ENCODE data around the gene ATP13A4. TPM values are rescaled to one million over a fixed set of nuclear protein-coding genes. Genes with fewer than 3 reads are reported as not detected.

Gene ATP13A4
- total and polyA plus RNA-seq, 2 experiments from 2014 or later, result 5.2 to 14.2 TPM

- WGBS (ENCODE audit: low lambda C conversion rate, missing lambda C conversion rate), result 4% methylated on average over 1 of the region's 1 CpG
Measured at GRCh38 chr3:193483988-193484539, 70.6 kb downstream of the ATP13A4 start.

GRCh38 chr3:193481436-193481835 is 73.3 kb downstream of the ATP13A4 start:
- TF ChIP-seq CTCF (IDR thresholded peaks at IDR 0.05; ENCODE audit: poor library complexity) (no peak), EZH2 (IDR thresholded peaks at IDR 0.05; ENCODE audit: borderline replicate concordance) (no peak), EZH2phosphoT487 (IDR thresholded peaks at IDR 0.05; ENCODE audit: low read depth, severe bottlenecking, unreplicated experiment) (no peak)
- 0% methylated on average over 1 of the region's 1 CpG for WGBS (ENCODE audit: low lambda C conversion rate, missing lambda C conversion rate)
- Histone ChIP-seq H3K36me3 (replicated peaks; ENCODE audit: insufficient read depth, low read depth) (no peaks in the 10 kb centered on the region), H3K9me3 (ENCODE audit: low read depth) (no peaks in the 10 kb centered on the region), H3K27ac (no peak overlapping the region), H3K4me2 (no peak overlapping the region), H3K4me1 (ENCODE audit: insufficient read depth) (no peaks in the 10 kb centered on the region), H2AFZ (no peak overlapping the region), H3K27me3 (no peaks in the 10 kb centered on the region), H3K9me2 (replicated peaks; ENCODE audit: insufficient read depth) (no peaks in the 10 kb centered on the region), H3K4me3 (no peak overlapping the region), H4K20me1 (ENCODE audit: insufficient read depth, poor library complexity, severe bottlenecking) (no peaks in the 10 kb centered on the region), H3K79me2 (no peaks in the 10 kb centered on the region)
- no peak for DNase-seq (ENCODE audit: low spot score)

More at GRCh38 chr3:193483988-193484539, 70.6 kb downstream of the ATP13A4 start:
- no peaks in the 10 kb centered on the region for H4K20me1 ChIP-seq (ENCODE audit: insufficient read depth, poor library complexity, severe bottlenecking)
- no peak for DNase-seq (ENCODE audit: low spot score)
- H3K36me3 ChIP-seq (replicated peaks; ENCODE audit: insufficient read depth, low read depth), result no peaks in the 10 kb centered on the region
- H3K9me2 ChIP-seq (replicated peaks; ENCODE audit: insufficient read depth), result no peaks in the 10 kb centered on the region
- no peaks in the 10 kb centered on the region for H3K4me1 ChIP-seq (ENCODE audit: insufficient read depth)
- H3K27me3 ChIP-seq, result no peaks in the 10 kb centered on the region
- no peaks in the 10 kb centered on the region for H3K79me2 ChIP-seq
- TF ChIP-seq EZH2phosphoT487 (IDR thresholded peaks at IDR 0.05; ENCODE audit: low read depth, severe bottlenecking, unreplicated experiment) (no peak), EZH2 (IDR thresholded peaks at IDR 0.05; ENCODE audit: borderline replicate concordance) (no peak), CTCF (IDR thresholded peaks at IDR 0.05; ENCODE audit: poor library complexity) (no peak)
- H3K4me3 ChIP-seq, result no peak overlapping the region
- no peak overlapping the region for H2AFZ ChIP-seq
- H3K9me3 ChIP-seq (ENCODE audit: low read depth), result no peaks in the 10 kb centered on the region
- H3K27ac ChIP-seq, result no peak overlapping the region
- no peak overlapping the region for H3K4me2 ChIP-seq

DNA sequence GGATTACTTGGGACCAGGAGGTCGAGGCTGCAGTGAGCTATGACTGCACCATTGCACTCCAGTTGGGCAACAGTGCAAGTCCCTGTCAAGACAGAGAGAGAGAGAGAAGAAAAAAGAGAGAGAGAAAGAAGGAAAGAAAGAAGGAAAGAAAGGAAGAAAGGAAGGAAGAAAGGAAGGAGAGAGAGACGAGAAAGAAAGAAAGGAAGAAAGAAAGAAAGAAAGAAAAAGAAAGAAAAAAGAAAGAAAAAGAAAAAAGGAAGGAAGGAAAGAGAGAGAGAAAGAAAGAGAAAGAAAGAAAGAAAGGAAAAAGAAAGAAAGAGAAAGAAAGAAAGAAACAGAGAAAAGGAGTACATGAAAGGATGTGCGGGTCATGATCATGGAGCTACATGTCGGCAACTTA is 80.2 kb downstream of the ATP13A4 start:
- DNase-seq (ENCODE audit: low spot score), result no peak
- Histone ChIP-seq H3K4me2 (no peak overlapping the region), H3K27me3 (no peaks in the 10 kb centered on the region), H2AFZ (no peak overlapping the region), H4K20me1 (ENCODE audit: insufficient read depth, poor library complexity, severe bottlenecking) (no peaks in the 10 kb centered on the region), H3K36me3 (replicated peaks; ENCODE audit: insufficient read depth, low read depth) (no peaks in the 10 kb centered on the region), H3K79me2 (no peaks in the 10 kb centered on the region), H3K27ac (no peak overlapping the region), H3K9me3 (ENCODE audit: low read depth) (no peaks in the 10 kb centered on the region), H3K9me2 (replicated peaks; ENCODE audit: insufficient read depth) (no peaks in the 10 kb centered on the region), H3K4me3 (no peak overlapping the region), H3K4me1 (ENCODE audit: insufficient read depth) (no peaks in the 10 kb centered on the region)
- TF ChIP-seq EZH2 (IDR thresholded peaks at IDR 0.05; ENCODE audit: borderline replicate concordance) (no peak), EZH2phosphoT487 (IDR thresholded peaks at IDR 0.05; ENCODE audit: low read depth, severe bottlenecking, unreplicated experiment) (no peak), CTCF (IDR thresholded peaks at IDR 0.05; ENCODE audit: poor library complexity) (no peak)
- 96% methylated on average over 3 of the region's 4 CpGs for WGBS (ENCODE audit: low lambda C conversion rate, missing lambda C conversion rate)

Measured in hepatocyte (in vitro differentiated cells).